GDM1 (cell line): Measurements from ENCODE around the gene RERE.

ENCODE experiments used
- DNase-seq: peaks from one replicate; lab custom pipeline; 2025; lab: John Stamatoyannopoulos, UW

RERE gene

GRCh38 chr1:8817412-8818324 is at the start of gene RERE:
Gene RERE (minus strand): TSS chr1:8817640.
- DNase-seq, result peak; percentile 93

DNA sequence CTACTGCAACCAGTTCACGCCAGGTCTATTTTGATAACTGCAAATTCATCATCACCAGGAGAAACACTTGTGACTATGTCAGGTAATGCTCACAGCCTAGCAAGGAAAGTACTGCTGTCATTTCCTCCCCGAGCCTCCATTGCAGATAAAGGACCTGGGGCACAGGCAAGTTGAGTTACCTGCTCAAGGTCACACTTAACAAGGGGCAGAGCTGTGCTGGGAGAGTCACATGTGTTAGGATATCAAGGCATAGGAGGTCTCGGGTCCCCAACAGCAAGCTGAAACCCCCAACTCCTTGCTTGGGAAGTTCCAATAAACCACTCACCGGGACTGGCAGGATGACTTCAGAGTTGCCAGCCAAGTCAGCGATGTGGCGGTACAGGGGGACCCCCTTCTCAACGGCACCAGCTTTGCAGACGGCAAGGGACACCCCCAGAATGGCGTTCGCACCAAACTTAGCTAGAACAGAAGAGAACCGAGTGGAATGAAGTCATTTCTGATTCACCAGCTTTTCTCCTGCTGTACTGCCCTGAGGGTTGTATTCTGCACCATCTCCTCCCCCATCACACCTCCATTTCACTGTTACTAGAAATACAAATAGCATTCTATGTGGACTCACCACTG is 49.5 kb upstream of the RERE start:
- DNase-seq, result no peak

DNA sequence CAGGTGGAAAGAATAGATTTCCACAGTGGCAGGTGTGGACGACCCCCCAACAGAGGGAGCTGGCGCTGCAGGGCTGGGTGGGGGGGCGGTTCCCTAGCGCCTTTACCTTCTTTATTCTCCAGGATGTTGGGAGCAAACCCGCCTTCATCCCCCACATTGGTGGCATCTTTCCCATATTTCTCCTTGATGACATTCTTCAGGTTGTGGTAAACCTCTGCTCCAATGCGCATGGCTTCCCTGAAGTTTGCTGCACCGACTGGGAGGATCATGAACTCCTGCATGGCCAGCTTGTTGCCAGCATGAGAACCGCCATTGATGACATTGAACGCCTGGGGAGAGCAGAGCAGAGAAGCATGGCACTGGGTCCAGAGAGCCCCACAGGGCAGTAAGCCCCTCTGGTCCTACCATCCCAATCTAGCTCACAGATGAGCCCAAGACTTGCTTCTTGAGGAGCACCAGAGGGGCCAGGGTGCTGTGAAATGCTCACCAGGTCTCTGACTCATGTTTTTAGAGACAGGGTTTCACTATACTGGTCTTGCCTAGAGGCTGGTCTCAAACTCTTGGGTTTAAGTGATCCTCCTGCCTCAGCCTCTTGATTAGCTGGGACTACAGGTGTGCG is 48.8 kb upstream of the RERE start:
- DNase-seq, result no peak

DNA sequence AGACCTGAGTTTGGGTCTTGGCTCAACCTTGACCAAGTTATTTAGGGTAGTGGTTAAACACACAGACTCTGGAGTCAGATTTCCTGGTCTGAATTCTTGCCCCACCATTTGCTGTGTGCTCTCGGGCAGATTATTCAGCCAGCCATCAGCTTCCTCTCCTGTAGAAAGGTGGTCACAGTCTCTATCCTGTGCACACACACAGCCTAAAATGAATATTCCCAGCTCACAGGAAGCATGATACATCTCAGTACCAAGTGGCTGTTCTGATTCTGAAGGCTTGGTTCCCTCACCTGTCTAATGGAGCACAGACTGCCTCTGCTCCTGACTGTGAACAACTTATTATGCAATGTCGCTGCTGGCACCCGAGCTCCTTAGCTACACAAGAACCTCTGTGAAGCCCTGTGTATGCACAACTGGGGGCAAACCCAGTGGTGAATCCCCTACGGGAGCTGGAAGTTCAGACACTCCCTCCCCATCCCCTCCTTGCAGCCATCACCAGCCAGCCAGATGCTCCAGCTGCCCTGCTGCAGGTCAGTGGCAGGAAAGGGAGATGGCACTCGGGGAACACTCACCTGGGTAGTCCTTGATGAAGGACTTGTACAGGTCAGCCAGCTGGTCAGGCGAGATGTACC is 47.4 kb upstream of the RERE start:
- no peak for DNase-seq

DNA sequence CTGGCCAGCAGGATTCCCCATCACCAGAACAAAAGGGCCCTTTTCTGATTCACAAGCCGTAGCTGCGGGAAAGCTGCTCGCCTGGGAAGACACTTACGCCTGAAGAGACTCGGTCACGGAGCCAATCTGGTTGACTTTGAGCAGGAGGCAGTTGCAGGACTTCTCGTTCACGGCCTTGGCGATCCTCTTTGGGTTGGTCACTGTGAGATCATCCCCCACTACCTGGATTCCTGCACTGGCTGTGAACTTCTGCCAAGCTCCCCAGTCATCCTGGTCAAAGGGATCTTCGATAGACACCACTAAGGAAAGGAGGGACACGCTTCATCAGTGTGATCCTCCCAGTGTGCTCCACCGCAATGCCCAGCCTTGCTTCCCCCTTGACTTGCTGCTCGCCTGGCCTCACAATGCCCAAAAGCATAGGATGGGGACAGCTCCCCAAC is 46.4 kb upstream of the RERE start:
- DNase-seq, result no peak

DNA sequence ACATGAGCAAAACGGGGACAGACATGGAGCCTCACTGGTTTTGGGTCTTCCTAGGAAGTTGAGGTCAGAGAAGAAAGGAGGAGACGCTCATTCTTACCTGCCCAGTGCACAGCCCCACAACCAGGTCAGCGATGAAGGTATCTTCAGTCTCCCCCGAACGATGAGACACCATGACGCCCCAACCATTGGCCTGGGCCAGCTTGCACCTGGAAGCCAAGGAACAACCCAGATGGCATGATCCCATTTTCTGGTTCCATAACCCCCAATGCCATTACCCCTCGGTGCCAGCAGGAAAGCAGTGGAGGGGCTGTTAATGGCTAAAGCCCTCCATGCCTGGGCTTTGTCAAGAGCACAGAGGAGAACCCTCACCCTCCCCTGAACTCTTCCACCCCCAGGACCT is 45.7 kb upstream of the RERE start:
- no peak for DNase-seq

DNA sequence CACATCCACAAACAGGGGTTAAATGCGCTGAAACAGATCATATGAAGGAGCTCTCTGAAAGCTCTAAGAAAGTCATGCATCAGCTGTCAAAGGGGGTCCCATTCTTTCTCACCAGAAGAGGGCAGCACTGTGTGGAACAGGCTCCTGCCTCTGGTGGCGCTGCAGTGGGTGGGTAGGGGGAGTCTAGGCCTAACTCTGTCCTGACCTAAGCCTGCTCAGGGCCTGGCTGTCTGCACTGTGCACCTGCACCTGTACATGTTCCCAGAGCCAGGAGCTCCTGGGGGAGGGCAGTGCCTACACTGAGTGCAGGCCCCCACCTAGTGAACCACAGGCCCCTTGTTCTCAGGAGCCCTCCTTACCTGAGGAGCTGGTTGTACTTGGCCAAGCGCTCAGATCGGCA is 45.1 kb upstream of the RERE start:
- DNase-seq, result peak; percentile 37

GRCh38 chr1:8860738-8861516 is 43.5 kb upstream of the RERE start:
- DNase-seq, result no peak

GRCh38 chr1:8858888-8859706 is 41.7 kb upstream of the RERE start:
- peak; percentile 36 for DNase-seq

- DNase-seq, result peak; percentile 97
Measured at GRCh38 chr1:8858112-8858668, 40.8 kb upstream of the RERE start.

DNA sequence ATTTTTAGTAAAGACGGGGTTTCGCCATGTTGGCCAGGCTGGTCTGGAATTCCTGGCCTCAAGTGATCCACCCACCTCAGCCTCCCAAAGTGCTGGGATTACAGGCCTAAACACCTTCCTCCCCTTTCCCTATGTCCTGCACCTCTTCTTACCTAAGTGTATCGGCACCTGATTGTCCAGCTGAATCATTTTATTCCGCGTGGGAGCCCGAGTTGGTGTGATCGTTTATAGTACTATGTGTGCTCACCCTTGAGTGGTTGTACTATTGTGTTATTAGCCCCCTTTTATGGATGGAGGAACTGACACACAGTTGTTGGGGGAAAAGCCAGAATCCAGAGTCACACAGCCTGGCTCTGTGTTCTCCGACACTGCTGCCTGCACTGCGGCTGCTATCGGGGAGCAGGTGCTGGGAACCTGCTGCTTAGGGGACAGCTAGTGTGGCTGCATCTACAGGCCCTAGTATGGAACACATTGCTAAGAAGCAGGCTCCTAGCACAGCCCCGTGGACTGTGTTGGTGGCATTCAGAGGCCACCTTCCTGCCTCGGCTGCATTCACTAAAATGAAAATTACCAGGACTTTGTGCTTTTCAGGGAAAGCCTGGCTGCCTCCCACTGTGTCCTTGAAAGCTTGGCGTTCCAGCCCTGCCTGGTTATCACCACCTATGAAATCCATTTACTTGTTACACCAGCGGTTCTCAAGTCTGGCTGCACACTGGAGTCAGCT is 39.4 kb upstream of the RERE start:
- DNase-seq, result no peak

DNA sequence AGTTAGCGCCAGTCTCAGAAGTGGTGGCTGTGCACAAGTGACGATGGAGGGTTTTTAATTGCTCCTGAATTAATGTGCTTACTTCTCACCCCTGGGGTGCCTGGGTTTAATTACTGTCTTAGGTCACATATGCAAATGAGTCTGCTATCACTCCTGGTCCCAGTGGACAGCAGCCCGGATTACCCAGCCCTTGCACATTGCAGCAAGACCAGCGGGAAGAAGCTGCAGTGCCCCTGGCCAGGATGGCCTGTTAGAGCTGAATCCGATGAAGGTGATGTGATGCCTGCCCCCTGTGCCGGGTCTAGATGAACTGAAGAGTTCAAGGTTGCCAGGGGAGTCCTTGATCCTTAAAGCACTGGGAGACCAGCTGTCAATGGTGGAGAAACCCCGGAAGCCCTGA is 36.8 kb upstream of the RERE start:
- DNase-seq, result no peak

- DNase-seq, result no peak
Measured at GRCh38 chr1:8851060-8851459, 33.6 kb upstream of the RERE start.

DNA sequence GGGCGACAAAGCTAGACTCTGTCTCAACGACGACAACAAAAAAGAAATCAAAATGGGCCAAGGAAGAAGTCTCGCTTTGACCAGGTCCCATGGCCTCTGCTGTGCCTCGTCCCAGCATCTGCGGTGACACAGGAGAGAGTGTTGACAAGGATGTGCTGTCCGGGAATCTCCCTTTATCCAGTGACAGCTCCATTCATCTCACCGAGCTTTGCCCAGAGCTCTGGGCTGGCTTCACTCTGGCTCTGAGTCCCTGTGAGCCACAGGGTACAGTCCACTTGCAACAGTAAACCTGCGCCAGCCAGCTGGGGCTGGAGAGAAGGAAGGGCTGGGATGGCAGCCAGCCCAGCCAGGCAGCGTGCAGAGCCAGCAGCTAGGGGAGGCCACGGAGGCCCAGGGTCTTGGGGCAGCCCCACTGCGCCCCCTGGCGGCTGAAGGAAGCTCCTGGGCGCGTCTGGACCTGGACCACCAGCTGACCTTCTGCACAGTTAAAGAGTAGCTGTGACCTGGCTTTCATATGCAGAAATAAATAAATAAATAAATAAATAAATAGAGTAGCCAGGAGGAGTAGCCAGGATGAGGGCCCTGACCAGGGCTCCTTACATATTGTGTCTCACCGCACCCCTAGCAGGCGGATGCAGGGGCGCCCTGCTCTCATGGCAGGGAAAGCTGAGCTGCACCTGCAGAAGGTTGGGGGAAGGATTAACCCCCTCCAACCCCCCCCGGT is 31.4 kb upstream of the RERE start:
- peak; percentile 76 for DNase-seq

- no peak for DNase-seq
Measured at GRCh38 chr1:8847990-8848389, 30.6 kb upstream of the RERE start.

DNA sequence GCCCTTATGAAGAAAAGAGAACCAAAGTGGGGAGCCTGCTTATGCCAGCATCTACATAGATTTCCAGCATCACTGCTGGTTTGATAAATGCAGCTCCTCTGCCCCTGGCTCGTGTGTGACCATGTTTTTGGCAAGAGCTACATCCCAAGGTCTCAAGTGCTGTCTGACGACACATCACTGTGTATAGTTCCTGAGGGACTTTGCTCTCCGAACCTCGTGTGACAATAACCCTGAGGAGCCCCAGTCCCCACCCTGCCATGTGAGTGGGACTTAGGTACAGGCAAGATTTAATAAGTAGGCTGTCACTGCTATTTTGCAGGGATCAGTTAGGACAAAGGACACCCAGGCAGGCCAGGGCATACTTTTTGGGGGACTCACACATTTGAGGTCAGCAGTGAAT is 28.8 kb upstream of the RERE start:
- DNase-seq, result no peak

GRCh38 chr1:8845104-8846097 is 28.0 kb upstream of the RERE start:
- DNase-seq, result no peak

DNA sequence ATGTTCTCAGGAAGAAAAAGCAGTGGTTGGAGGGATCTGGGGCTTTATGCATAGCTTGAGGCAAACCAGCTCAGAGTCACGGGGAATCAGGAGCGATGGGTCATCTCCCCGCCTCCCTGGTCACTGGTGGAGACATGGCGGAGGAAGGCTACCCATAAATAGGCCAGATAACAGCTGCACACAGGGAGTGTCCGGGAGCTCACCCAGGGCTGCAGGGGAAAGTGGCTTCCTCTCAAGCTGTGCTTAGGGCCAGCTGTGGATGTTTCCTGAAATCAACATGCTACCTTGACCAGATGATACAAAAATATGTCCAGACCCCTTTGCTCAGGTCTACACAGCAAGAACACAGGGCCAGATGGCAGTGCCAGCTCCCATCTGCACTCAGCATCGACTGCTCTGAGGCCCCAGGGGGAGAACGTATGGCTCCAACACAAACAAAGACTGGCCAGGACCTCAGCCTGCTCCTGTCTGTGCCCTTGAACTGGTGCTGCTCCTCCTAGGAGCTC is 27.1 kb upstream of the RERE start:
- no peak for DNase-seq
